Stimulated activated CD8-positive, alpha-beta memory T cell treated with anti-CD3 and anti-CD28 coated beads, Interleukin-2, amount 100 ng/mL, for 48 hours (primary cell): ENCODE measurements around the gene MIAT.

ENCODE experiments used
- DNase-seq, 2 donors: peaks; one replicate each; pipeline ENCODE4 v3.0.0-alpha.2; 2020; ENCODE audit warnings: low read depth in 2 of 2

Gene MIAT

DNA sequence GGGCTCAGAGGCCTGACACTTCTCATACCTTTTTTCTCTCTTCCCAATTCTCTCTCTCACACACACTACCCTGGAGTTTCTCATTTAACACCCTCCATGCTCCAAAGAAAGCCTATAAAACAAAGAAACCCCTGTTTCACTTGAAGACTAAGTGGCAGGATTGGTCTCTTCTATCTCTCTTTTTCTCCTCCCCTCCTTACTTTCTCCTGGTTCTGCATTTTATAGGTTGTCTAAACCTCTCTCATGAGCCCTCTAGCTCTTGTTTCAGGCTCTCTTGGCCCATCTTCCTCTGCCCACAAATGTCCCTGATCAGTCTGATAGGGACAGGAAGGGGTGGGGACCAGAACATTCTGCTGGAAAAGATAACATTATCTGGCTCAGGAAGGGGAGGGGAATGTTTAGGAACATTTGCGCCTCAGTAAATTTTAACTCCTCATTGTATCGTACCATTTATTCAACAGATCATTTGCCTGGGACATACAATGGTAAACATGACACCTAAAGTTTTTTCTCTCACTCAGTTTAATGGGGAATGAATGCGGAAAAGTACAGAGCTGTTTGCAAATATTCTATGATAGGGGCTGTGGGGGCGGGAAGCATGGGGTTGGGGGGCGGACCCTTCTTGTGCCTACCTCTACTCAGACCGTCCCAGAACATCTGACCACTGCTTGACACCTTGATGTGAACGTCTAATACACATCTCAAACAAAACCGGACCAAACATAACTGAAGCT, 24.8 kb upstream of the MIAT start:
- DNase-seq: no peak

DNA sequence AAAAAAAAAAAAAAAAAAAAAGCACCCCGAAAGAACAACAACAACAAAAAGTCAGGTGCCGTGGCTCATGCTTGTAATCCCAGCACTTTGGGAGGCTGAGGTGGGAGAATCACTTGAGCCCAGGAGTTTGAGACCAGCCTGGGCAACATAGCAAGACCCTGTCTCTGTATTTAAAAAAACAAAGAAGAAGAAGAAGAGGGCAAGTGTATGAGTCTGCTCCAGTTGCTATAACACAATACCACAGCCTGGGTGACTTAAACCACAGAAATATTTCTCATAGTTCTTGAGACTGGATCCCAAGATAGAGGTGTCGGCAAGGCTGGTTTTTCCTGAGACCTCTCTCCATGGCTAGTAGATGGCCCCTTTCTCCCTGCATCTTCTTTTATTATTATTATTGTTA, 23.2 kb upstream of the MIAT start:
- no peak for DNase-seq

DNA sequence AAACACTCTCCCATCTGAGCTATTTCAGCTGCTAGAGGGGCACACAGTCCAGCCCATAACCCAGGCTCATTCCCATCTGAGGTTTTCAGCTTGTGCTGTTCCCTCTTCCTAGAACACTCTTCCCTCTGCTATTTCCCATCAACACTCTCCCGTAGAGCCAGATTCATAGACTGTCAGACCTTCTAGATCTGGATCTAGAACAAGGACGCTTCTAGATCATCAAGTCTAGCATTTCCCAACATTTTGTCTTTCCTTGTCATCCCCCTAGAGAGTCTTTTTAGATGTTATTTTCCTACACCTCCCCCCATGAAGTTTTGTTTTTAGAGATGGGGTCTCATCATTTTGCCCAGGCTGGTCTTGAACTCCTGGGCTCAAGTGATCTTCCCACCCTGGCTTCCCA, 22.3 kb upstream of the MIAT start:
- no peak for DNase-seq

DNA sequence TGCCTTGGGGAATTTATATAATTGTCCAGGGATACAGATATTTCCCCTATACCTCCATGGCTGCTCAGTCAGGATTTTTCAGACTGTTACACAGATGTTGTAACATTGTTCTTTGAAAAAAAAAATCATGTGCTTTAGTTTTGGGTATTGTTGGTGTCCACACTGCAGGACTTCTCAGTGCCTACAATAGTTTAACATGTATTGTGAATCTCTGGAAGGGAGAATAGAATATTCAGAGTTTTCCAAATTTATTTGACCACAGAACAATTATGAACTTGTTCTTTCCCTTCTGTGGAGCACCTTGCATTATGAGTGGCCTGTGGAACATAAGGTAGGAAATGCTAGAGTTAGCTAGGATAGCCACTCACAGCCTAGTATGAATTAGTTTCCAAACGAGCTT, 21.1 kb upstream of the MIAT start:
- DNase-seq: no peak

DNA sequence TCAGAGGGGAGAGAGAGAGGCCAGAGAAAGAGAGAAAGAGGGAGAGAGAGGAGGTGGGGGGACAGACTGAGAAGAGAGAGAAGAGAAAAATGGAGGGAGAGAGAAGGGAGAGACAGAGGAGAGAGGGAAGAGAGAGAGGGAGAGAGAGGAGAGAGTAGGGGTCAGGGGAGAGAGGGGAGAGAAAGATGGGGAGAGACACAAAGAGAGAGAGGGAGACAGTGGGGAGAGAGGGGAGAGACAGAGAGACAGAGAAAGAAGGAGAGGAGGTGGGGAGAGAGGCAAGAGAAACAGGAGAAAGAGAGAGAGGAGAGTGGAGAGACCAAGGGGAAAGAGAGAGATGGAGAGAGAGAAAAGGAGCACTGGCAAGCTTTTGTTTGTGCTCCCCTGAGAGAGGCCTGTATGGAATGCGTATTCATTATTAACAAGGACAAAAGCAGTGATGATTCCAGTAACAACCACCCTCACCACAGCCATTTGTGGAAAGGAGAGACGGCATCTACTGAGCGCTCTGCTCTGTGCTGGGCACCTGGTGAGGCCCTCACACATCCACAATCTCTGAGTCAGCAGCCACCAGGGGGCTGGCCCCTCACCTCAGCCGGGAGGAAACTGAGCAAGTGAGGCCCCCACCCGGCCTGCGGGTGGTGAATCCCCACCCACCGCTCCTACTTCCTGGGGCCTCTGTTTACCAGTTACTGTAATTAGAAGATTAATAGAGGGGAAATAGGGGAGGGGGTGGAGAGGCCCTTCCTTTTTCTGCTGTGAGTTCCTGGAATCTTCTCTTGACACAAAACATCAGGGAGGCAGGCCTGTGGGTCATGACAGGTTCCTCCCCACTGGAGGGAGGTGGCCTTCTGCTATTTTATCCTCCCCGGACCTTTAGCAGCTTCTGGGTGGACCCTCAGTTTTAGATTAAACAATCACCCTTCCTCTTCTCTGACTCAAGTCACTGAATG, 14.6 kb upstream of the MIAT start:
- DNase-seq: peak; percentile 75 to 83

DNA sequence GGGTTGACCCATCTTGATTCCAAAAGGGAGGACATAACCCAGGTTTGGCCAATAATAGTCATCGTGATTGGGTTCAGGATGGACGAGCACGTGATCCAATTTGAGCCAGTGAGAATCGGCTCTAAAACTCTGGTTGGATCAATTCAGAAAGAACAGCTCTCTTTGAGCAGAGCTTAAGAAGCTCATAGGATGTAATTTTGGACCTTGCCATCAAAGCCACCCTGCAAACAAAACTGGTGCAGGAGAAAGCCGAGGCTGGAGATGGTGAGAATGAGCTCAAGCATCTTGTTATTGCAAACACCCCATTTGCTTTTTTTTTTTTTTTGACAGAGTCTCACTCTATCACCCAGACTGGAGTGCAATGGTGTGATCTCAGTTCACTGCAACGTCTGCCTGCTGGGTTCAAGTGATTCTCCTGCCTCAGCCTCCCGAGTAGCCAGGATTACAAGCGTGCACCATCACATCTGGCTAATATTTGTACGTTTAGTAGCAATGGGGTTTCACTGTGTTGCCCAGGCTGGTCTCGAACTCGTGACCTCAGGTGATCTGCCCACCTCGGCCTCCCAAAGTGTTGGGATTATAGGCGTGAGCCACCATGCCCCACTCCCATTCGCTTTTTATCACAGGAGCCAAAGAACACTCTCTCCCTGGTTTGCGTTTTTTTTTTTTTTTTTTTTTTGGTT, 13.8 kb upstream of the MIAT start:
- DNase-seq: no peak

DNA sequence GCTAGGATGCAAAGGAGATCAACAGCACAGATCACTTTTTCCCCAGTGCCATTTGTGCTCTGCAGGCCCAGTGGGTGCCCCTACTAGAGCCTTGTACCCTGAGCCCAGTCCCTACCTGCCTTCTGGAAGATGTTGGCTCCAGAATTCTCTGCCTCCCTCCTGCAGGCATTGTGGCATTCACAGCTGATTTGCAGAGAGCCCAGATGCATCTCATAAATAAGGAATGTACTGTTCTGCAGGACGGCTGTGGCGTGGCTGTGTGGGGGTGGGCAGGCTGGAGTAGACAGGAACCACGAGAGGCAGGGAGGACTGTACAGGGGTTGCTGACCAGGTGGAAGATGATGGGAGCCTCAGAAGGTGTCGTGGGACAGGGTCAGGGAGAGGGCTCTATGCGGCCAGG, 11.2 kb upstream of the MIAT start:
- no peak for DNase-seq

DNA sequence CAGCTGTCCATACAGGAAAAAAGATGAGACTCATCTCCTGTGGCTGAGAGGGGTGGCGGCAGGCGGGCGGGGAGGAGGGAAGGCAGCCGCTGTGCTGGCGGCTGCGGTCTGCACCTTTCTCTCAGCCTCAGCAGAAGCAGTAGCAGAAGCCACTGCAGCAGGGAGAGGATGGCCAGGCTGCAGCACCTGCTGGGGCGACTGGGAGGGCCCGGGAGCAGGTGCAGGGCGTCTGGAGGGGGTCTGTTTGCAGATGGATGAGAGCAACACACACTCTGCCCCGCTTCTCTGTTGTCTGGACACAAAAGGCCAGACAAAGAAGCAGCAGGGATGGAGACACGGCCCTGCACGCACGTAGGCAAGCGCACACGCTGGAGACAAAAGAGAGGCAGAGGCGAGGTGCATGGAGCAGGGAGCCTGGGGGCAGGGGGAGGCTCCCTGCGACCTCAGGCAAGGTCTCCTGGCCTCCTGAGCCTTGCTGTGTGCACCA, 9.3 kb upstream of the MIAT start:
- DNase-seq: no peak

DNA sequence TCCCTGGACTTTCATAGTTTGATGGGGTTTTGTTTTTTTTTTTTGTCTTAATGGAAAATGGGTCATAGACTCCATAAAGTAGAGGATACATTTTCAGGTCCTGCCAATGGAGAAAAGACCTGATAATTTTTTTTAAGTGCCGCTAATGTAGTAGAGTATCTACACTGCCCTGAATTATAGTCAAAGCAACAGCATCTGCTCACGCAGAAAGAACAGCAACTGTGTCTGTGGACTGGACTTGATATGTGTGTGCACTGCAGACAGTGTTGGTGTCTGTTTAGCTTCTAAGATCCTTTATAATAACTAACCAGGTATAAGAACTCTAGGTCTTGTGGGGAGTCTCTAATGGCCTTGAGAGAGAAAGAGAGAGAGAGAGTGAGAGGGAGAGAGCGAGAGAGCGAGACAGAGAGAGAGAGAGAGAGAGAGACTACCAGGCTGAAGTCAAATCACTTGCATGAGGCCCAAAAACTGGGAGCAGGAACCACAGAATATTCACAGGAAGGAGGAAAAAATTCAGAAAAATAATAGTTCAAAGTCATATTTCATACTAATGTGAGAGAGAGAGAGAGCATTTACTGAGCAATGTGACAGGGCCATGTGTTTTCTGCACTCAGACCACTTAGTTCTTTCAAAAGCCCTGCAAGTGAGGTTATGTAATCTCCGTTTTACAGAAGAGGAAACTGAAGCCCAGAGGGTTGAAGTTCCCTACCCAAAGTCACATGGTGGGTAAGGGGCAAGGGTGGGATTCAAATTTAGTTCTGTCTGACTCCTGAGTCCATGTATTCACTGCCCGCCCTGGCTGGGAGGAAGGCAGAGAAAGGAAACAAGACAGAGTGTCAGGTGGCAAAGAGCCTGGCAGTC, 8.6 kb upstream of the MIAT start:
- no peak for DNase-seq

DNA sequence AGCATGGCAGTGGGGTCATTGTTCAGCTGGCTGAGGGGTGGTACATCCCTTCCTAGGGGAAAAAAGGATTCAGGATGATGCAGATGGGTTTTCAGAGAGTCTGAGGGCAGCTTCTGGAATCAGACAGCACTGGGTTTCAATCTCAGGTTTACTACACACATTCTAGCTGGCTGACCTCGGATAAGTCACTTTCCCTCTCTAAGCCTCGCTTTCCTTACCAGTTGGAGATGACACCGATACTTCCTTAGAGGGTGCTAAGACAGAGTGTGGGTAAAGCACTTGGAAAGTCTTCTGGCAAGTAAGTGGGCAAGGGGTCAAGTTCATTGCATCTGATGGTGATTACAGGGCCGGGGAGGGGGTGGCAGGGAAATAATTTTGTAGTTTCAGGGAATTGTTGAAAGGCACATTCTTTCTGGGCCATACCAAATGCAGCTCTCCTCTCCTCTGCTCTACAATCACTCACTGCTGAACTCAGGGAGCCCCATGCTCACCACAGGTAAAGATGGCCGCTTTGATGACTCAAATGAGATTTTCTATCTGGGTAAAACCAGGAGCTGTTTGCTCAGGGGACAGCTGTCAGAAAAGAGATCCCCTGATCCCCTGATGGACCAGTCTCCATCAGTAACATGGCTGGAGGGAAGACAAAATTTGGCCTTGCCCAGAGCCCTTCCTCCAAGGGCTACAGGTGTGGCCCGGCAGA, 6.5 kb upstream of the MIAT start:
- DNase-seq: no peak

DNA sequence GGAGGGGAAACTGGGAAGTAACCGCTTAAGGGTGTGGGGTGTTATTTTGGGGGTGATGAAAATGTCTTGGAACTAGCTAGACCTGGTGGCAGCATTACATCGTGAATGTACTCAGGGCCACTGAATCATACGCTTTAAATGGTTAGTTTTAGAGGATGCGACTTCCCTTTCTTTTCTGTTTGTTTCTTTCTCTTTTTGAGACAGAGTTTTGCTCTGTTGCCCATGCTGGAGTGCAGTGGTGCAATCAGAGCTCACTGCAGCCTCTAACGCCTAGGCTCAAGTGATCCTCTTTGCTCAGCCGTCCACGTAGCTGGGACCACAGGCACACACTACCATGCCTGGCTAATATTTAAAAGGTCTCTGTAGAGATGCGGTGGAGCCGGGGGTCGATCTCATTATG, 5.6 kb upstream of the MIAT start:
- DNase-seq: no peak

DNA sequence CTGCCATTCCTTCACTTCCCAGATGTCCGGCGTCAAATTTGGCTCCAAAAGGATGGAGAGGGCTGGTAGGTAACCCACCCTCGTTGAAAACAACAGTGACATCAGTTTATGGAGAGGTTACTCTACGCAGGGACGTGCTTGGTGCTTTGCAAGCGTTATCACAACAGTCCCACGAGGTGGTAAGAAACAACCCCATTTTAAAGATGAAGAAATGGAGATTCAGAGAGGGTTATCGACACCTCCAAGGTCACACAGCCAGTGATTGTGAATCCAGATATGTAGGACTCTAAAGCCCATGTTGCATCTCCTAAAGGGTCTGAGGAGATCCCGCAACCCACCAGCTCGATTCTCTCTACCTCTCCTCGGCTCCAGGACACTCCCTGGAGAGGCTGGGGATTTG, 773 bp downstream of the MIAT start:
- DNase-seq: no peak

DNA sequence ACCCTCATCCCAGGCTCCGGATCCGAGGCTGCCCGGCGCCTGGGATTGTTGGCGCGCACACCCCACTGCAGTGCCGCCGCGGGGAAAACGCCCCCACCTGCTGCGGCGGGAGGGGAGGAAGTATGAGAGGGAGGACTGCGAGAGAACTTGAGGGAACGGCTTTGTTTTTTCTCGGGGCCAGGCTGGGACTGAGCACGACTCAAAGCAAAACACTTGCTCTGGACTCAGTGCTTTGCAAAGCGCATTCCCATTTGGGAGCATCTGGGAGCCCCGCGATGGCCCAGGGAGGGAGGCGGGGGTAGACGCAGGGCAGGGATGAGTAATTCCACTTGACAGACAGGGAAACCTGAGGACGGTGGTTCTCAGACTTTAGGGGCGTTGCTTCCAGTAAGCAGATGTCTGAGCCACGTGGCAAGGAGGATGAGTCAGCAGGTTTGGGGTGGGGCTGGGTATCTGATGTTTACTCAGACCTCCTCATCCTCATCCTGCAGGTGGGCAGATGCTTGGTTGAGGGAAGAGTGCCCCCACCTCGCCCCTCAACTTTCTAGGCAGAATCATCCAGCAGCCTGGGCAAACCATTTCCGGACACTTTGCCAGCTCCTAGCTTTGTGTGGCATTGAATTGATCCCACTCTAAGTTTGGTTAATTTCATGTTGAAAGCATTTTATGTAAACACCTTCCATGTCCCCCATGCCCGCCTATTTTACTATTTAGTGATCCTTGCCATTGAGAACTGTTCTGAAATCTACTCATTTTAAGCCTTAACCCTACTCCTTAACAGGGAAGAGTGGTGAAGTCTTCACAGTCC, 1.5 kb downstream of the MIAT start:
- peak; percentile 66 to 81 for DNase-seq

DNA sequence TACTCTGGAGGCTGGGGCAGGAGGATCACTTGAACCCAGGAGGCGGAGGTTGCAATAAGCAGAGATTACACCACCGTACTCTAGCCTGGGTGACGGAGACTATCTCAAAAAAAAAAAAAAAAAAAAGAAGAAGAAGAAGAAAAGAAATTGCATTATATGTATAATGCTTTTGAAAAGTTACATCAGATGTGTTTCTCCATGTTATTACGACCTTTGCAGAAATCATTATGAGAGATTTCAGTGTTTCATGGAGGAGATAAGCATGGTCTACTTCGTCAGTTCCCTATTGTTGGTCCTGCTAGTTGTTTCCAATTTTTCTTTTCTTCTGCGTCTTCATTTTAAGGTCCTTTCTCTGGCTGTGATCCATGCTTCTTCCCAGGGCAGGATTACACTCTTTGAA, 3.0 kb downstream of the MIAT start:
- DNase-seq: no peak

DNA sequence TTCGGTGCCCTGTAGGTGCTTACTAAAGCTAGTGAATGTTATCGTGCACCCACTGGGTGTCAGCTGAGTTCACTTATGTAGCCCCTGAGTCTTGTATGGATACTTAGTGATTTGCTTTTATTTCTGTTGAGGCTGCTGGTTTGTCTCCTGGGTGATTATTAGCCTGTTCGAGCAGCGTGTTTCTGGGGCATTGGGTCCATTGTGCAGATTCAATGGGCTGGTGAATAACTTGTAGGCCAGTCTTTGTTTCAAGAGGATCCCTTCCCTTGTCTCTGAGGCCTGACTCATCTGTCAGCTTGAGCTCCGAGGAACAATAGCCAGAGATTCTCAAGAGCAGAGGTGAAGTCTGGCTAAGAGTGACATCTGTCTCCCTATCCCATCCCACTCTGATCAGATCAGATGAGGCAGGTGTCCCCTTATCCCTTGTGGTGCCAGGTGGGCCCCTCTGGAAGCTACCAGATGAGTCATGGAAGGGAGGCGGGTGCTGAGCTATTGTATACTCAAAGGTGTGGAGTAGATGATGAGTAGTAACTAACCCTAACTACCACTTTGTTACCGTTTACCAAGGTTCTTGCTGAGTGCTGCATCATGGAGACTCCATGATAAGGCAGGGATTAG, 3.7 kb downstream of the MIAT start:
- no peak for DNase-seq

DNA sequence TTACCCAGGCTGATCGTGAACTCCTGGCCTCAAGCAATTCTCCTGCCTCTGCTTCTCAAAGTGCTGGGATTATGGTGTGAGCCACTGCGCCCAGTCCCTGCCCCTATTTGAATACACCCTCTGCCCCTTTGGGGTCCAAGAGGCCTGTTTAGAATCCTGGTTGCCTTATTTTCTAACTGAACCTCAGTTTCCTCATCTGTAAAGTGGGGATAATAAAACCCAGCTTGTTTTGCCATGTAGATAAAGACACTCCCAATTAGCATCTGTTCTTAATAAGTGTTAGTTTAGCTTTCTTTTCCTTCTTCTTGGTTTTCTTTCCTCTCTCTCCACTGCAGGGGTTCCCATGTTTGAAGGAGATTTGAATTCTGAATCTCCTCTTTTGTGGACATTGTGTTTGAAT, 4.8 kb downstream of the MIAT start:
- no peak for DNase-seq

DNA sequence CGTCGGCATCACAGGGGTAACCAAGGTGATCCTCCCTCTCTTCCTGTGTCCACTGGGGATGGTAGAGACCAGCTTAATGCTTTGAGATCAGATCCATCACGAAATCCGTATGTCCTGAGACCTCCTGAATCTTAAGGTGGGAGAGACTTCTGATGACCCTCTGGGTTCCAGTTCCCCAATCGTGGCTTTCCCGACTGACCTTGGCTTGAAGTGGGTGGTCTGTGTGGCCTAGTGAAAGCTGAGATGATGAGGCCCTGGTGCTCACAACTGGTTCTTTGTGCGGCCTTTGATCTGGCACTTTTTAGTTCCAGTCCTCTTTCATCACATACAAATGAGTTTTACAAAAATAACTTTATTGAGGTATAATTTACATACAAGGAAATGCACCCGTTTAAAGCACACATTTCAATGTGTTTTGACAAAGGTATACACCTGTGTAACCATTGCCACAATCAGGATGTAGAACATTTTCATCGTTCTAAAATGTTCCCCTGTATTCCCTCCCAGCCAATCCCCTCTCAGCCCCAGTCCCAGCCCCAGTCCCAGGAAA, 6.1 kb downstream of the MIAT start:
- no peak for DNase-seq

DNA sequence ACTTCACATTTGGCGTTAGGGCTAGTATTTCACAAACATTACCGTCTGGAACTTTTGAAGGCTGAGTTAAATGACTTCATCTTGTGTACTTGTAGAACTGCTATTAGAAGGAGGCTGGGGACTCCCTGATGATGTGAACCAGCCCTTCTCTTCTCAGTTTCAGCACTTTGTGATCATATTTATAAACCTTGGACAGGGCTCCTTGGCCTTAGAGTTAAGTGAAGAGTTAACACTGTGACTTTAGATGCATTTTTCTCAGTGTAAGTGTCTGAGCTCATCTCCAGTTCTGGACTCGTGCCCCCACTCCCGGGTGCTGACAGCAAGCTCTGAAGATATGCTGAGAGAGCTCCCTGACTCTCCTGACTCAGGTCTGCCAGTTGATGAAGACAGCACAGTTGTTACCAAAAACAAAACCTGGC, 8.4 kb downstream of the MIAT start:
- DNase-seq: no peak

DNA sequence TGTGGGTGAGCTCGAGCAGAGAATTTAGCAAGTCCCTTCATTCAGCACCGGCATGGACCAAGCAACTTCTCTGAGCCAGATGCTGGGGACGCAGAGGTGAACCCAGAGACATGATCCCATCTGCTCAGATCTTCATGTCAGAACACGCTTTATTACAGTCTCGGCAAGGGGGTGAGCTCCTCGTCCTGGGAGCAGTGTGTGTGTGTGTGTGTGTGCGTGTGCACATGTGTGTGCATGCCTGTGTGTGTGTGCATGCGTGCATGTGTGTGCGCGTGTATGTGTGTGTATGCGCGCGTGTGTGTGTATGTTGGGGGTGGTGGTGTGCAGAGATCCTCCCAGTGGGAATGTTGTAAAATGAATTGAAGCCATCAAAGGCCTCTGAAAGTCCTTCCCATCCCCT, 9.8 kb downstream of the MIAT start:
- DNase-seq: no peak
